ENCODE measurements around the gene PCMT1.

DNA sequence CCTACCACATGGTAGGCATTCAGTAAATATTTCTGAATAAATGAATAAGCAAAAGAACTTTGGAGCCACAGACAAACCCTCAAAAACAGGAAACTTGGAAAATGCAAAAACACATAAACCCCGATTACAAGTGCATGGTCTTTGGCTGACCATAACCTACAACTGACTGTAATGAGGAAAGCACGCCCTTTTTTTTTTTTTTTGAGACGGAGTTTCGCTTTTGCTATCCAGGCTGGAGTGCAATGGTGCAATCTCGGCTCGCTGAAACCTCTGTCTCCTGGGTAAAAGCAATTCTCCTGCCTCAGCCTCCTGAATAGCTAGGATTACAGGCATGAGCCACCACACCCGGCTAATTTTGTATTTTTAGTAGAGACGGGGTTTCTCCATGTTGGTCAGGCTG lies 19.7 kb upstream of the PCMT1 start:
- no peak for TF ChIP-seq GATA2 (IDR thresholded peaks at IDR 0.05; ENCODE audit: low read depth, low read length)
- TF ChIP-seq GATA3 (IDR thresholded peaks at IDR 0.05; ENCODE audit: low read depth, low read length), result no peak

Measured in SH-SY5Y (cell line).